Stomach smooth muscle (tissue), 2 donors: ENCODE results near the gene CLDN20.
"Not testable (repeated sequence)": the region's sequence is repeated elsewhere in the genome, so short reads cannot be mapped to it uniquely, and the experiment has no call there.

Experiments used
- H3K27ac ChIP-seq: one replicate; pipeline ENCODE4 v1.7.0; 2013; ENCODE audit warnings: mild to moderate bottlenecking, low read length, inconsistent platforms
- H3K27me3 ChIP-seq, 2 donors: one replicate each; pipeline ENCODE4 v1.7.0; 2013; ENCODE audit warnings: low read length in 2 of 2; ENCODE audit not compliant: insufficient read depth in 2 of 2, control insufficient read depth in 1 of 2
- H3K36me3 ChIP-seq, 2 donors: one replicate each; pipeline ENCODE4 v1.7.0; 2013; ENCODE audit warnings: low read length in 2 of 2; ENCODE audit not compliant: control insufficient read depth in 2 of 2, insufficient read depth in 2 of 2
- H3K4me1 ChIP-seq: one replicate; pipeline ENCODE4 v1.7.0; 2013; ENCODE audit warnings: low read length; ENCODE audit not compliant: control insufficient read depth, insufficient read depth
- H3K4me3 ChIP-seq, 2 donors: one replicate each; pipeline ENCODE4 v1.7.0; 2013; ENCODE audit warnings: low read length in 2 of 2
- H3K9ac ChIP-seq, 2 donors: one replicate each; pipeline ENCODE4 v1.7.0; 2013; ENCODE audit warnings: low read length in 2 of 2, mild to moderate bottlenecking in 1 of 2
- H3K9me3 ChIP-seq, 2 donors: one replicate each; pipeline ENCODE4 v1.7.0; 2013; ENCODE audit warnings: low read length in 2 of 2; ENCODE audit not compliant: control insufficient read depth in 2 of 2
- donor health status: healthy.
- donor health status: Pancreatic carcinoma.

The CLDN20 gene

DNA sequence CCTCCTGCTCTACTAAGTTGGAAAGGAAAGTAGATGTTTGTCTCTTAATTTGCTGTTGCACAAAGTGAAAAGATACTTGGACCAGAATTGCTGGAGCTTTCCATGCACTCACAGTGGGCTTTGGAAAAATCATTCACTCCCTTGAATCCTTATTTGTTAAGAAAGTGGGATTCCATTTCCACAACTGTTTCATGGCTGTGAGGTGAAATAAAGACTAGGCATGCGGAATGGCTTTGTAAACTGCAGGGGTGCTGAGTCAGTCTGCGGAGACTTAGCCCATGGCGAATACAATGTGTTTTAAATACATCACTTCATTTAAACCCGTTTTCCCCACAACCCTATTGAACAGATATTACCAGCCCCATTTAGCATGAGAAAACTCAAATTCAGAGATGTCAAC is 36.8 kb upstream of the CLDN20 start:
- Histone ChIP-seq H3K9me3 (no peaks in the 10 kb centered on the region), H3K4me1 (peaks cover 17% of the 10 kb centered on the region), H3K27me3 (no peaks in the 10 kb centered on the region), H3K36me3 (no peaks in the 10 kb centered on the region), H3K9ac (no peak overlapping the region), H3K4me3 (no peak overlapping the region), H3K27ac (no peak overlapping the region)

- H3K4me3 ChIP-seq = peak overlapping the region; percentile 54 to 55
- peak overlapping the region; percentile 31 for H3K27ac ChIP-seq
- H3K36me3 ChIP-seq = no peaks in the 10 kb centered on the region
- H3K27me3 ChIP-seq = no peaks in the 10 kb centered on the region
- peak overlapping the region in 1 of 2 donors; percentile 21 for H3K9ac ChIP-seq
- H3K9me3 ChIP-seq = no peaks in the 10 kb centered on the region
- peaks cover 26% of the 10 kb centered on the region for H3K4me1 ChIP-seq
Measured at GRCh38 chr6:155228546-155229166, 35.2 kb upstream of the CLDN20 start.

- H3K27ac ChIP-seq, H3K27me3 ChIP-seq, H3K36me3 ChIP-seq, H3K4me3 ChIP-seq, H3K9ac ChIP-seq, H3K9me3 ChIP-seq: not testable (repeated sequence)
- H3K4me1 ChIP-seq = peaks cover 33% of the 10 kb centered on the region
Measured at GRCh38 chr6:155230975-155231374, 32.8 kb upstream of the CLDN20 start.

GRCh38 chr6:155232848-155233247 is 31.0 kb upstream of the CLDN20 start:
- H3K9me3 ChIP-seq = no peaks in the 10 kb centered on the region
- H3K9ac ChIP-seq = no peak overlapping the region
- H3K36me3 ChIP-seq = no peaks in the 10 kb centered on the region
- H3K27ac ChIP-seq = no peak overlapping the region
- H3K4me3 ChIP-seq = no peak overlapping the region
- H3K4me1 ChIP-seq = peaks cover 30% of the 10 kb centered on the region
- no peaks in the 10 kb centered on the region for H3K27me3 ChIP-seq

DNA sequence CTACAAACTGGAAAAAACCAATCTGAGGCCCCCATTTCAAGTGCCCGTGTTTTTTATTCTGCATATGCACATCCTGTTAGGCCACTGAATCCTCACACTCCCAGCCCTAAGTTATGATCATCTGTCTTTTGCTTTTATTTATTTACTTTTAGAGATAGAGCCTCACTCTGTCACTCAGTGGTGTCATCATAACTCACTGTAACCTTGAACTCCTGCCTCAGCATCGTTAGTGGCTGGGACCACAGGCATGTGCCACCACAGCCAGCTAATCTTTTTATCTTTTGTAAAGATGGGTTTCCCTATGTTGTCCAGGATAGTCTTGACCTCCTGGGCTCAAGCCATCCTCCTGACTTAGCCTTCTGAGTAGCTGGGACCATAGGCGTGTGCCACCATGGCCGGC is 29.6 kb upstream of the CLDN20 start:
- H3K9me3 ChIP-seq = no peaks in the 10 kb centered on the region
- H3K4me3 ChIP-seq = no peak overlapping the region
- H3K9ac ChIP-seq = no peak overlapping the region
- peaks cover 17% of the 10 kb centered on the region for H3K4me1 ChIP-seq
- H3K27ac ChIP-seq = no peak overlapping the region
- no peaks in the 10 kb centered on the region for H3K27me3 ChIP-seq
- H3K36me3 ChIP-seq = no peaks in the 10 kb centered on the region

DNA sequence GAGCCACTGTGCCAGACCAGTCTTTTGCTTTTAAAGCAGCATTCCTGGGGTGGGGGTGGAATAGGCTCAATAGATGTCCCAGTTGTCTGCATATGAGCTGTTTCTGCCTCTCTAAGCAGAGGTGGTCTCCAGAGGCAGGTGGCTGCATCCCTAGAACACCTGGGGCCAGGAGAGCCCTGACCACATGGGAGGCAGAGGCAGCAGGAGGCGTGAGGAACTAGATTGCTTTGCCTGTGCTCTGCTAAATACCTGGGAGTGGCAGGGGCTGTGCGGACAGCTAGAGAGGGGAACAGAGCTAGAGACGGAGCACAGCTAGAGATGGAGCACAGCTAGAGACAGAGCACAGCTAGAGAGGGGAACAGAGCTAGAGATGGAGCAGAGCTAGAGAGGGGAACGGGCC is 29.1 kb upstream of the CLDN20 start:
- Histone ChIP-seq H3K36me3 (no peaks in the 10 kb centered on the region), H3K27ac (no peak overlapping the region), H3K4me1 (peaks cover 16% of the 10 kb centered on the region), H3K27me3 (no peaks in the 10 kb centered on the region), H3K9me3 (no peaks in the 10 kb centered on the region), H3K9ac (no peak overlapping the region), H3K4me3 (no peak overlapping the region)

DNA sequence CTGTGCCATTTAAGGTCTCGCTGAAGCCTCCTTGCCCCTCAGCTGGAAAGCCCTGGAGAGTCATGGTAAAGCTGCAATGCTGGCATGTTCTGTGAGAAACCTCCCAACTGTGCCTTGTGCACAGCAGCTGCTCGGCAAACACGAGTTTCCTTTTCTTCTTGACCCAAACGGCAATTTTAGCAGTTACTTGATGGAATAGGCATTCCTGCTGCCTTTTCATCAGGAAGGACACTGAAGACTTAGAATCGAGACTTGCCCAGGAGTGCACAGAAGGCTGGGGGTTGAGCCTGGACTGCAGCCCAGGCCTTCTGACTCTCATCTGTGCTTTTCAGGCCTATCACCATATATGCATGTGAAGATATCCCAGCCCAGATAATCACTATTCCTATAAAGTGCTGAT is 28.7 kb upstream of the CLDN20 start:
- H3K36me3 ChIP-seq = no peaks in the 10 kb centered on the region
- H3K4me3 ChIP-seq = no peak overlapping the region
- no peaks in the 10 kb centered on the region for H3K27me3 ChIP-seq
- no peaks in the 10 kb centered on the region for H3K9me3 ChIP-seq
- H3K4me1 ChIP-seq = peaks cover 16% of the 10 kb centered on the region
- H3K27ac ChIP-seq = no peak overlapping the region
- H3K9ac ChIP-seq = no peak overlapping the region

GRCh38 chr6:155237613-155238012 is 26.2 kb upstream of the CLDN20 start:
- Histone ChIP-seq H3K4me3 (no peak overlapping the region), H3K36me3 (no peaks in the 10 kb centered on the region)

GRCh38 chr6:155240905-155241600 is 22.8 kb upstream of the CLDN20 start:
- H3K4me3 ChIP-seq = no peak overlapping the region
- no peak overlapping the region for H3K27ac ChIP-seq
- no peaks in the 10 kb centered on the region for H3K27me3 ChIP-seq
- H3K9me3 ChIP-seq = no peaks in the 10 kb centered on the region
- H3K9ac ChIP-seq = no peak overlapping the region
- H3K36me3 ChIP-seq = no peaks in the 10 kb centered on the region
- H3K4me1 ChIP-seq = peaks cover 13% of the 10 kb centered on the region

More at GRCh38 chr6:155237613-155238012, 26.2 kb upstream of the CLDN20 start:
- Histone ChIP-seq H3K27ac (no peak overlapping the region), H3K4me1 (peaks cover 20% of the 10 kb centered on the region), H3K27me3 (no peaks in the 10 kb centered on the region), H3K9ac (no peak overlapping the region), H3K9me3 (no peaks in the 10 kb centered on the region)

DNA sequence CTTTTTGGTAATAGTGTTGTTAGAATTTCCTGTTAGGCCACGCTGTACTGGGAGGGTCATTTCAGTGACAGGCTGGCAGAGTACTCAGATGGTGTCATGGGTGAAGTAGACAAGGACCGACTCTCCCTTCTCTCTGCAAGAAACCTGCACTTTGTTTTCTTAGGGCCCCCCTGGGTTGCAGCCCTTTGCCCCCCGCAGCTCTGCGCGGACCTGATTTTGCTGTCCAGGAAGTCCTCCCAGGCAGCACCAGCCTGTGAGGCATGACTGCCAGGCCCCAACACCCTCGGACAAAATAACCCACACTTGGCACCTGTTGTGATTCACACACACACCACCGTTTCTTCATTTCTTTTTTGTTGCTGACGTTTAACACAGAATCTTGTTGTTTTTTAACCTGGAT is 21.8 kb upstream of the CLDN20 start:
- Histone ChIP-seq H3K4me3 (no peak overlapping the region), H3K4me1 (peaks cover 13% of the 10 kb centered on the region), H3K27ac (no peak overlapping the region), H3K36me3 (no peaks in the 10 kb centered on the region), H3K9me3 (no peaks in the 10 kb centered on the region), H3K9ac (no peak overlapping the region), H3K27me3 (no peaks in the 10 kb centered on the region)

DNA sequence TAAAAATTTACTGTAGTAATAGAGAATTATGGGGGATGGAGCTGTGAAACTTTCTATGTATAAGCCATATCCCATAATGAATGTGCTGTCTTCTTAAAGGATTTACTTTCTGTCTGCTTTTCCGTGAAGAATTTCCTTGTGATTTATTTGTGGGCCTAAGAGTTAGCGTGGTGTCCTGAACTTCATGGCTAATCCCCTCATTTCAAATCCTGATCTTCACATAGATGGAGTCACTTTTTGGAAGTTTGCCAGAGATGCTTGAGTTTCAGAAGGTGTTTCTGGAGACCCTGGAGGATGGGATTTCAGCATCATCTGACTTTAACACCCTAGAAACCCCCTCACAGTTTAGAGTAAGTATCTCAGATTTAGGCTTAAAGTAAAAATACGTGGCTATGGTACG is 19.4 kb upstream of the CLDN20 start:
- H3K9me3 ChIP-seq = no peaks in the 10 kb centered on the region
- peaks cover 21% of the 10 kb centered on the region for H3K4me1 ChIP-seq
- no peak overlapping the region for H3K4me3 ChIP-seq
- H3K36me3 ChIP-seq = peaks cover 0 to under 1% of the 10 kb centered on the region in 2 donors
- H3K27ac ChIP-seq = no peak overlapping the region
- H3K27me3 ChIP-seq = no peaks in the 10 kb centered on the region
- no peak overlapping the region for H3K9ac ChIP-seq
